SIG-M5 (cell line): Measurements from ENCODE around the gene PRKCA.
"Not testable (repeated sequence)": the region's sequence is repeated elsewhere in the genome, so short reads cannot be mapped to it uniquely, and the experiment has no call there.

Experiments
- DNase-seq: peaks from one replicate; lab custom pipeline; 2025; lab: John Stamatoyannopoulos, UW

Gene PRKCA

DNA sequence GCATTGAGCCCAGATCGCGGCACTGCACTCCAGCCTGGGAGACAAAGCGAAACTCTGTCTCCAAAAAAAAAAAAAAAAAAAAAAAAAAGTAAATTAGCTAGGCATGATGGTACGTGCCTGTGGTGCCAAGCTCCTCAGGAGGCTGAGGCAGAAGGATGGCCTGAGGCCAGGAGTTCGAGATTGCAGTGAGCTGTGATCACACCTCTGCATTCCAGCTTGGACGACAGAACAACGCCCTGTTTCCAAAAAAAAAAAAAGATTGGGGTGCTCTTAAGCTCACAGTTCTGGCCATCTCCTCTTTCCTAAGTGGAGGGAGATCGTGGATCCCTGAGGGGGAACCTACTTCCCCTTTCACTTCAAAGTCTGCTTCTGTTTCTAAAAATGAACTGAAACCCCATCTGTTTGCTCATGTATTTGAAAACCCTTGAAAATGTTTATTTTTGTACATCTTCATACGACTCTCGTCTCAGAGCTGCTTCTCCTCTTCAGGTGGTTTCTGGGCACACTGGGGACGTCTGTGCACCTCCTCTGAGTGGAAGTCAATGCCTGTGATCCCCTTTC, 138.8 kb downstream of the PRKCA start:
- DNase-seq, result peak; percentile 41

DNA sequence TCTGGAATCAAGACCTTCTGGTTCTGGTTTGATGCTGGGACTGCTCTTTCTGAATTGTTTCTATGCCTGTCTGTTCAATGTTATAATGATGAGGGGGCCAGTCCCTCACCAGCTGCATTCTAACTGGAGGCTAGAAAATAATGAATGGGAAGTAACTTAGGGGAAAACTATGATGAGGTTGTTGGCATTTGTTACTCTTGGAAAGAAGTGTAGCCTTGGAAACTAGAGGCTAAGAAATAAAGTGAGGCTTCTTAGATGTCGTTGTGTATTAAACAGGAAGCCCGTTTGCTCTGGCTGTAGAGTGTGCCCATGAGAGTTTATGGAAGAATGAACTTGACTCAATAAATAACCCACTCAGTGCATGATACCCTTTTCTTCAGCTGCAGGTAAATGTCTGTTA, 140.8 kb downstream of the PRKCA start:
- no peak for DNase-seq

DNA sequence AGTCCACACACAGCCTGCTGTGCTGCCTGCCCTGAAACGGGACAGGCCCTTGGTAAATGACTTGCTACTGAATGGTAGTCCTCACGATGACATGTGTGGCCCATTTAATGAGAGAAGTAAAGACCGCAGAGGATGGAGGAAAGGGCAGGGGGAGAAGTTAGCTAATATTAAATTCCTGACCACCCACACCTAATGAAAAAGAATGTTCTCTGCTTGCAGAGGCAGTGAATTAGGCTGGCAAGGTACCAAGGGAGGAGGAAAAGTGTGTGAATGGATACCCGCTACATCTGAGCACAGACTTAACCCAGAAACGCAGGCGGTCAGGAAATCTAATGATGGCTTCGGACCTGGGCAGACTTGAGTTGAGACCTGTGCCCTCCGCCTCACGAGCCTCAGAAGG, 141.2 kb downstream of the PRKCA start:
- no peak for DNase-seq

DNA sequence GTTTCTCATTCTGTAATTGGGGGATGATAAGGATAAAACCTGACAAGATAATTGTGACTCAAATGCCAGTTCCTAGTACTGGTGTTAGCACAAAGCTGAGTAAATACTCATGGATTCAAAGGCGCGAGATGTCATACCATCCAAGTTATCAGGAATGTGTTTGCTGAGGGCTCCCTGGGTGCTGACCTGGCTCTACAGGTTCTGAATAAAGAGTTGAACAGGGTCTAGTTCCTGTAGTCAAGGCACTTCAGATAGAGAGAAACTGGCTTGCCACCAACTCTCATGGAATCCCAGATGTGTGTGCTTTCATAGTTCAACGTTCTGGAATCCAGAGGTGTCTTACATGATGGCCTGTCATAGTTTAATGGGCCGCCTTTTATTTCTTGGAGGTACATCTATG, 141.6 kb downstream of the PRKCA start:
- no peak for DNase-seq

DNA sequence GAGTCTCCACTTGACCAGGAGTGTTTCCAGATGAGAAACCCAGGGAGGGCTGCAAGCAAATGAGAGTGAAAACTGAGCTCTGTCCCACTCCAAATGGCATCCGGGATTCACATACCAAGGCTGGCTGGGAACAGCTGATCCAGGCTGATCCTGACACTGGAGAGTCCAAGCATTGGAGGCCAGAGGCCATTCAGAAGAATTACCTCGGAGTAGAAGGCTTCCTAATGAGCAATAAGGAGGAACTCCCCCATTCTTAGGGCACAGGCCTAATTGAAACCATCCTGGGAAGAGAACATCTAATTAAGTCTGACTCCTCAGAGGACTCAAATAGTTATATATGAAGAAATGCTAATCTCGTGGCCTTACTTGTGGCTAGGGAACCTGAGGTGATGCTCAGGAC, 142.8 kb downstream of the PRKCA start:
- no peak for DNase-seq

DNA sequence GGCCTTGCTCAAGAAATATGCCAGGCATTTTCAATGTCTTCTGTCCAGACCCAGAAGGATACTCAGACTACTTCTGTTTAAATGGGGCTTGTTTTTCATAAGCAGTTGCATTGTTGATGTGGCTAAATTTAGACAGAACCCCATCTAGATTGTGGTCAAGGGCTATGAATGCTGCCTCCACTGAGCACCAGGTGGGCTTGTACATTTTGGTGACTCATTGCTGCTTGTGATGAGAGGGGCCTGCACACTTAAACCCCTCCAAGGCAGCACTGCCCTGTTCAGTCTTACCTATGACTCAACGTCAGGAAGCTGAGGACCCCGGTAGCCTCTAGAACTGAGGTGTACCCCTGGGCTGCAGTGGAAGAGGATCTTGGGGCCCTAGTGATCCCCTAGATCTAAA, 144.0 kb downstream of the PRKCA start:
- DNase-seq, result no peak

DNA sequence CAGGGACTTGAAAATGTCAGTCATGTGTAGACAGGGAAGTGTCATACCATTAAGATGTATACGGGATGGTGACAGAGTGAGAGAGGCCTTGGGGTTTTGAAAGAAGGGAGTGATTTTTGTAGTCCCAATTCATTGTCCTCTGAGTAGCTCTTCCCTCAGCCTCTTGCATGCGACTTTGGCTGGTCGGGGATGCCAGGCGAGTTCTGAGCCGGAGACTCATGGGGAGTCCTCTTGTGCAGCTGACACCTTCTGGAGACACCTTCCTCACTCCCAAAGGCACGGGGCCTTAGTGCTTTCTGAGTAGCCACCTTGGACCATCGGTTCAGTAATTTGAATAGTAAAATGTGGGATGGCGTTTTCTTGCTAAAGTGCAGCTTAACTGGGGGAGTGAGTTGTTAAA, 144.7 kb downstream of the PRKCA start:
- DNase-seq, result no peak

DNA sequence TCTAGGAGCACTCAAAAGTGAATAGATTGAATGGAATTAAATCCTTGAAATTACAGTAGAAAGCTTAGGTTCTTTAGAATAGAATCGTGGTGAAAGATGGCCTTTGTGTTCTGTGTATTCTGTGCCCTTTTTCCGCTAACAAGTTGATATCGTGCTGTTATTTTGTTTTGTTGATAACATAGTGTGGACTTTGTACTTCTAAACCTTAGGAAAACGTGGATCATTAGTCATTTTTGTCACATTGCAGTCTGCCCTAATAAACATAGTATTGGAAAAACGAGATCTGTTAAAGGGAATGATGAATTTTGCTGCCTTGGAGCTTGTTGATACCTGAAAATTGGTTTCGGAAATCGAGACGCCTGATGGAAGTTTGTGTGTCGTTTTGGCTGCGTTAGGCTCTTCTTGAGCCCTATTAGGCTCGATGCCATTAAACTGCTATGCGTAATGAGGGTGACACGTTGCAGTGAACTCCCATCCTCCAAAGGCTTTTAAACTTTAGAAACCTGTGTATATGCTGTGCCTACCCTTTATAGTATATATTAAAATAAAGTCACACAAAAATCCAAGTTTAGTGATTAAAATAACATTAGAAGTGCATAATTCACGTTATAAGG, 145.7 kb downstream of the PRKCA start:
- DNase-seq, result no peak

DNA sequence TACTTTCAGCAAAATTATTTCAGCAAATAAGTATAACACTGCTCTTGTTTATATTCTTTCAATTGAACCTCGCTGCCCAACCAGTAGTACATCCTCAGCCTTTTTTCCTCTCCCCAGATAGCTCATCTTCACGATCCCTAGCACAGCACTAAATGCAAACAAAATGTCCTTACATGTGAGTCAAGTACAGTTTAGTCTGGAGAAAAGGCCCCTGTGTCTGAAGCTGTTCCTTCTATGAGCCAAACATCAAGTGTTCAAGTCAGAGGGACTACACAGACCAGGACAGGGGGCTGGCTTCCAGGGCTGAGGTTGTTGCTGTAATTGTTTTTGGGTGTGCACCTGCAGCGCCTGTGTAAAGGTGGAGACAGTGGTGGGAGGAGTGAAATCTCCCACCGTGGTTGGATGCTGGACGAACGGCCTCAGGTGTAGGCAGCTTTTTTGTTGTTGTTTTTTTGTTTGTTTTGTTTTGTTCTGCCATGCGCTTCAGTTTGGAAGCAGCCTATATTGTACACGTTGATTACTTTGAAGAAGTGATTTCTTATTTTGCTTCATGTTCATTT, 147.1 kb downstream of the PRKCA start:
- DNase-seq, result no peak

DNA sequence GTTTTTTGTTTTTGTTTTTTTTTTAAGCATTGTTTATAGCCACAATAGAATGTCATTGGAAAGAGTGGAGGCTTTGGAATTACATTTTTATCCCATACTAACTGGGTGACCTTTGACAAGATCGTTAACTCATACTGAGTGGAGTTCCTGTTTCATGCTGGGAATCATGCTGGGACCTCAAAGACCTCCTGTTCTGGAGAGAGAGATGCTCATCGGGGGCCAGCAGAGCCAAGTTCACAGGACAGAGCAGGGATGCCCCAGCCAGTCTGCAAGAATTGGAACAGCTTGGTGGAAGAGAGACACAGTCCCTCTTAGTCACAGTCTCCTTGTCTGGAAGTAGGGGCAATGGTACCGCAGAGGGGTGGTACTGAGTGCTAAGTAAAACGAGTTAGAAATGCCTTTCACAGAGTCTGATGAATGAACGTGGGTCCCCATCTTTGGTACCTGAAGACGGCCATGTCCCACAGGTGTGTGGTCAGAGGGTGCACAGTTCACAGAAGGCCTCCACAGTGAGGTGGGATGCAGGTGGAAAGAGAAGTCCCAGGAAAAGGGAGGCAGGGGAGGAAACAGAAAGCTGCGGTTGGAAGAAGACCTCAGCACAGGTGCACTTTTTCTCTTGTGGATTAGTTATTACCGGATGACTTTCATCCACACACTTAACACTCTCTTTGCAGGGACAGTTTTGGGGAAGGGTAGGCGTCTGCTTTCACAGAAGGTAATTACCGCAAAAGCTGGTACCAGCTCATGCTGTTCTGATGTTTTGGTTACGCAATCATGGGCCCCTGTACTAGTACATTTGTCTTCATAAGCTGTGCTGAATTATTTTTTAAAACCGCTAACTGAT, 147.8 kb downstream of the PRKCA start:
- no peak for DNase-seq

DNA sequence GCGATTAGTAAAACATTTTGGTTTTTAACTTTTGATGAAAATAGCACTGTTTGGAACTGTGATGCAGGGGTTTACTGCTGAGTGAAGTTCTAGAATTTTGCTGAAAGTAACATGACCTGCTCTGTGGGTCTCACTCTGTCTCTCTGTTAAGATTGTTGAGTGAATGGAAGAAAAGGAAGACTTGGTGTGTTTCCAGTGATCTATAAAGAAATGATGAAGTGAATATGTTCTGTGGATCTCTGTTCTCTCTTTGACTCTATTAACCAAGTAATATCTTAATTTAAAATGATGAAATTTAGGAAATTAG, 148.4 kb downstream of the PRKCA start:
- DNase-seq, result no peak

DNA sequence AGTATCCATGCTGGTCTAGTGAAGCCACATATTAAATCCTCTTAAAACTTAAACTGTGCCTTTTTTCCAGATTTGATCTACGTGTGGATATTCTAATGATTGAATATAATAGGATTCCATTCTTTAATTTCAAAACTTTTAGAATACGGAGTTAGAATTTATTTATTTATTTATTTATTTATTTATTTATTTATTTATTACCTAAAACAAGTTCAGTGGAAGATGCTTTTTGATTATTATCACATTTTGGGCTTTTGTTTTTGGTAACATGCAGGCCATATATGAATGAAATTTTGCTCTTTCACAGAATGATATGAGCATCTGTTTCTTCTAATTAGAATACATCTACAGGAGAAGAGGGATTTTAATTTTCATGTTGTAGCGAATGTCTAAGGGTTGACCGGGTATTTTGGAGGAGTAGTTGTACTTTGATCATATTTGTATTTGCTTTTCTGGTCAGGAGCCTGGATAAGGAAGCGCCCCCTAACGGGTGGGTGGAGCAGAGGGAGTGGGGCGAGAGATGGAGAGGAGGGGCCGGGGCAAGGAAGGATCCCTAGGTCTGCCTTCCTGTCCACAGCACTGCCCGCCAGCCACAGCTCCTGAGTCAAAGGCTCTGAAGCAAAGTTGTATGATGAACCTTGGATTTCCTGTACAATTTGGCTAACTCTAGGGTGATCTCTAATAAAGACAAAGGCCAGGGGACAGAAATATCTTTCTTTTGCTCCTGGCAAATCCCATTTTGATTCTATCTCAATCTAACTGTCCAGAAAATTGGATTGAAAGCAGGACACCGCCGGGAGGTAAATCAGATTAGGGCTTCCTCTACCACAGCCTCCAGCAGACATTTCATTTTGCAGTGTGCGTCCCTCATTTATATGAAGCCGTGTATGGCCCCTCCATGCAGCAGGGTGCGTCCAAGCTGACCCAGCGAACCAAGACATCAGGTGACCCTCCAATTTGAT, 149.1 kb downstream of the PRKCA start:
- no peak for DNase-seq

DNA sequence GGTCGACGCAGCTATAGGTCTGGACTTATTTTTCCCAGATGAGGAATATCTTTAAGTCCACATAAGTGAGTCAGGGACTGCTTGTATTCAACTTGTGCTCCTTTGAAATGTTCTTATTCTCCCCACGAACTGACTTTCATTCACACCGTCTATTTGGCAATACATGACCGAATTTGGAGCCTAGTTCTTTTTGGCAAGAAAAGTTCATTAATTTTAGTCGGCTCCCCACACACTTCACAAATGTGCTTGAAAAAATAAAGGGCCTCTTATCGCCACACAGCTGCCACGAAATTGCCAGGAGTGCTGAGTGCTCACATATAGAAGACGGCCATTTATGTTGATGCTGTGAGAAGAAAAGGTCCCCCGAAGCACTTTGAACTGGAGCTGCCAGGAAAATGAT, 152.6 kb downstream of the PRKCA start:
- no peak for DNase-seq

DNA sequence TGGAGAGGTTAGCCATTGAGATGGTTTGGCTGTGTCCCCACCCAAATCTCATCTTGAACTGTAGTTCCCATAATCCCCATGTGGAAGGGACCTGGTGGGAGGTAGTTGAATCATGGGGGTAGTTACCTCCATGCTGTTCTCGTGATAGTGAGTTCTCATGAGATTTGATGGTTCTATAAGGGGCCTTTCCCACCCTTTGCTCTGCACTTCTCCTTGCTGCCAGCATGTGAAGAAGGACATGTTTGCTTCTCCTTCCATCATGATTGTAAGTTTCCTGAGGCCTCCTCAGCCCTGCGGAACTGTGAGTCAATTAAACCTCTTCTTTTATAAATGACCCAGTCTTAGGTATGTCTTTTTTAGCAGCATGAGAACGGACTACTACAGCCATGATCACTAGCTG, 155.1 kb downstream of the PRKCA start:
- not testable (repeated sequence) for DNase-seq

DNA sequence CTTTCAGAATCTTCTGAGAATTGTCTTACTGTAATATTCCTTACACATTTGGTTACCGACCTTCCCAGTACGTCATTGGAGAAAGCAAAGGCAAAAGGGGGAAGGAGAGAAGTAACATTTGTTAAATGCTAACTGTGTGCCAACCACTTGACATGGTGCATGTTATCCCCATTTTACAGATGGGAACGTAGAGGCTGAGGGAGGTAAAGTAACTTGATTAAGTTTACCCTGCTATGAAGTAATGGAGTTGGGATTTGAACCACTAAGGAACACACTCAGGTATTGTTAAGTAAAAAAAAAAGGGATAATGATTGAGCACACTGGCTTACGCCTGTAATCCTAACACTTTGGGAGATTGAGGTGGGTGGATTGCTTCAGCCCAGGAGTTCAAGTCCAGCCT, 156.4 kb downstream of the PRKCA start:
- DNase-seq, result no peak

DNA sequence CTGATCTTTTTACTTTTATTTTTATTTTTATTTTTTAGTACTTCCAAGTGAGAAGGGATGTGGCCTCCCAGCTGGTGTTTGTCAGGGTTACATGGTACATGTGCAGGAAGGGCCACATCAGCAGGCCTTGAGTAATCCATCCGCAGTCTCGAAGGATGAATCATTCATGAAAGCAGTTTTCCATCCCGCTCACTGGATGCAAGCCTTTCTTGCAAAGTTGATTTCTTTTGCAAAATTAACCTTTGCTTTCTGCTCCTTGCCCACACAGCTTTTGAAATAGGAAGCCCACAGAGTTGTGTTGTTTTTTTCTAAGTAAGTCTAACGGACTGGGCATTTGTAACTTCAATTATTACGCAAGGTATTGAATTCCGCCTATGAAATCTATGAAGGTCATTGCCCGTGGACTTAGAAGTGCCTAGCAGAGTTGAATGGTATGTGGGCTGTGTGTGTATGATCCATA, 157.4 kb downstream of the PRKCA start:
- peak; percentile 86 for DNase-seq

DNA sequence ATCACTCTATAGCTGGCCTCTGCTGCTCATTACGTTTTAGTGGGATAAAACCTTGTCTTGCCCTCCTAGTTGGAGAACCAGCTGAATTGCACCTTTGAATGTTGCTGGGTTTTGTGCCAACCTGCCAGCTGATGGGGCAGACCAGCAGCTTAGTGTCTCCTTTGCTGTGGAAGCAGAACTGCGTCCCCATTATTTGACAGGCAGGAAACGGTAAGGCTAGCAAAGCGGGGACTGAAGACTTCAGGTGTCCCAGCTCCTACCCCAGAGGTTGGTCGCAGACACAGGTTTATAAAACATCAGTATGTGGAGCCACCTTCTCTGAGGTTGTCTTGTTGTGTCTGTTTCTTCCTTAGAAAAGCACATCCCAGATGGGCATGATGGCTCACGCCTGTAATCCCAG, 158.1 kb downstream of the PRKCA start:
- DNase-seq, result no peak

DNA sequence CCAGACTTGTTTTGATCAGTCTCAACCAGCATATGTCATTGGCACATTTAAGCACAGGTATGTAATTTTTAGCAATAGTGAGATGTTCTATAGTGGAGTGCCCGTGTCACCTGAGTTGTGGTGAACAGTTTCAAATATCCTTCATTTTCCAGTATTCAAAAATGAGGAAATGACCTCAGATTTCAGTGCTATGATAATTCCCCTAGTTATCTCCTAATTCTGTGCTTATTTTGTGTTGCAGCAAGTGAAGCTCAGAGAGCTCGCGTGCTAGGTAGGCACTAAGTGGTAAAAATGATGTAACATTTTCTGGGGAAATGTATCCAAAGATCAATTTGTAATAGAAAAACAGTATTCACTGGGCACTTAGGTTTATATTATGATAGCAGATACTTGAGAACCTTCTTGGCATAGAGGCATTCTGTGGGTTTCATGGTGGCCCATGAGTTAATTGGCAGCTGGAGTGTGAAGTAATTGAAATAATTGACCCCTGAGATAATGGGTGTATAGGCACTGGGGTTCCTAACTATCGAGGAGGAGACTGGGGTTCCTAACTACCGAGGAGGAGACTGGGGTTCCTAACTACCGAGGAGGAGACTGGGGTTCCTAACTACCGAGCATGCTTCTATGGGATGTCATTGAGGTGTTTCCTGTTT, 159.1 kb downstream of the PRKCA start:
- no peak for DNase-seq

DNA sequence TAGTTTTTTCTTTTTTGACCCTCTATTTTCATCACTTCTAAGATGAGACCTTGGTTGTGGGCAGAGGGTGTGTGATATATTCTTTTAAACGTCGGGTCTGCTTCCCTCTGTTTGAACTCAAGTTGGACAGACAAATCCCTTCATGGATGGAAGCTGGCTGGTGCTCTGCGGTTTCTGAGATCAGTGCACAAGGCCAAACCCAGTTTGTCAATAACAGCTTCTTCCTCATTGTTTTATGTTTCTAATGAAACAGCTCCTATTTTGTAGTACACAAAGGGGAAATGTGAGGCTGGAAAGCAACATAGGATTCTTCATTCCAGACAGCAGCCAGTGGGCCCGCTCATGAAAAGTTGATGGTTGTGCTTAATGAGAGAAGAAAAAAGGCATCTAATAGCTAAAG, 159.6 kb downstream of the PRKCA start:
- no peak for DNase-seq

DNA sequence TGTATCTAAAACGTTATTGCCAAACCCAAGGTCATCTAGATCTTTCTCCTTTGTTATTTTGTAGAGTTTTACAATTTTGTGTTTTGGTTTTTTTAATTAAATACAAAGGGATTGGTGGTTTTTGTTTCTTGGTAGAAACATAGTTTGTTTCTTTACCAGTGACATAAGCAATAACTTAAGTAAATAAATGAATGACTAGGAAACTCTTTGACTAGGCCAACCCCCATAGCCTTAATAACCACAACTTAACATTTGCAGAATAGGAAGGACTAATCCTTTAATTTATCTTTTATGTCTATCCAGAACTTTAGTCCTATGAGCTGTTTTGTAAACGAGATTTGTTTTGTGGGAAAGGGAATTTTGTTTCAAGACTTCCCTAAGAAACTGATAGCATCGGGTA, 162.5 kb downstream of the PRKCA start:
- DNase-seq, result no peak

DNA sequence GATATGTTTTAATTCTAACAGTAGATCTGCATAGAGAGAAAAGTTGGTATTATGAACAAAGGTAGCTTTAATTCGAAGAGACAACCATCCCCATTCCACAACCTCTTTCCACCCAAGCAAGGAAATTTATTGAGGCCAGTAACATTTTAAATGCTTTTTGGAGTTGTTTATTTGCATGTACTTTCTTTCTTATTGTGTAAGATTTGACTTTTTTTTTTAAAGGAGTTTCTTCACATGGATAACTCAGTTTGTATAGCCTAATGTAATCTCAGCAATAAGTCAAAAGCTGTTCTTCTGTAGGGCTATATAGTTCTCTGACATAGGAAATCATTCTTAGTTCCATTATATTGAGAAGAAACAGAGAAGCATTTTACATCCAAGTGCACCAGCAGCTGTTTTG, 163.3 kb downstream of the PRKCA start:
- no peak for DNase-seq
